MM.1S (cell line): ENCODE measurements around the gene RANBP6.

Experiments used
- DNase-seq: peaks from one replicate; pipeline ENCODE4 v3.0.0-alpha.2; 2015
- H2AFZ ChIP-seq: fragments of 300-600 bp; sonication (generic); 2 replicates; pipeline ENCODE4 v1.6.0; 2016; ENCODE audit warnings: antibody characterized with exemption, low read length
- H3F3A ChIP-seq: fragments of 300-600 bp; sonication (generic); 2 replicates; pipeline ENCODE4 v1.6.1; 2016; ENCODE audit warnings: mild to moderate bottlenecking, antibody characterized with exemption, low read length, moderate library complexity, mixed read lengths; ENCODE audit not compliant: insufficient read depth
- H3K27ac ChIP-seq: fragments of 300-600 bp; sonication (generic); 2 replicates; pipeline ENCODE4 v1.5.1; 2016; ENCODE audit warnings: mild to moderate bottlenecking, low read length
- H3K27me3 ChIP-seq: fragments of 300-600 bp; sonication (generic); replicated peaks from 2 replicates; pipeline ENCODE4 v1.6.0; 2016; ENCODE audit warnings: low read length; ENCODE audit not compliant: insufficient read depth
- H3K36me3 ChIP-seq: fragments of 300-600 bp; sonication (generic); replicated peaks from 2 replicates; pipeline ENCODE4 v1.6.1; 2016; ENCODE audit warnings: mild to moderate bottlenecking, low read length, mixed read lengths; ENCODE audit not compliant: insufficient read depth
- H3K4me1 ChIP-seq: fragments of 300-600 bp; sonication (generic); 2 replicates; pipeline ENCODE4 v1.6.1; 2016; ENCODE audit warnings: low read length, mixed read lengths
- H3K4me2 ChIP-seq: fragments of 300-600 bp; sonication (generic); 2 replicates; pipeline ENCODE4 v1.6.0; 2016; ENCODE audit warnings: low read depth, low read length
- H3K4me3 ChIP-seq: fragments of 300-600 bp; sonication (generic); 2 replicates; pipeline ENCODE4 v1.5.1; 2016; ENCODE audit warnings: low read length, mixed read lengths
- H3K79me2 ChIP-seq: fragments of 300-600 bp; sonication (generic); 2 replicates; pipeline ENCODE4 v1.6.1; 2016; ENCODE audit warnings: mixed run types, low read length, mixed read lengths
- H3K9ac ChIP-seq: fragments of 300-600 bp; sonication (generic); 2 replicates; pipeline ENCODE4 v1.6.1; 2016; ENCODE audit warnings: low read length, mixed read lengths
- H3K9me2 ChIP-seq: fragments of 300-600 bp; sonication (generic); replicated peaks from 2 replicates; pipeline ENCODE4 v1.6.1; 2016; ENCODE audit warnings: mild to moderate bottlenecking, low read length, mixed read lengths; ENCODE audit not compliant: insufficient read depth
- H3K9me3 ChIP-seq: fragments of 300-600 bp; sonication (generic); replicated peaks from 2 replicates; pipeline ENCODE4 v1.6.1; 2016; ENCODE audit warnings: mild to moderate bottlenecking, low read length, mixed read lengths; ENCODE audit not compliant: insufficient read depth
- H4K20me1 ChIP-seq: fragments of 300-600 bp; sonication (generic); 2 replicates; pipeline ENCODE4 v1.6.1; 2016; ENCODE audit warnings: mild to moderate bottlenecking, low read length, moderate library complexity, mixed read lengths; ENCODE audit not compliant: insufficient read depth
- EZH2 ChIP-seq: fragments of 300-600 bp; sonication (generic); optimal IDR thresholded peaks from 2 replicates; pipeline ENCODE3; 2017; ENCODE audit warnings: low read depth, mild to moderate bottlenecking, antibody characterized with exemption, low read length, mixed read lengths
- EZH2phosphoT487 ChIP-seq: fragments of 300-600 bp; sonication (generic); IDR thresholded peaks from 2 replicates; pipeline ENCODE4 v1.6.1; 2018; ENCODE audit warnings: antibody characterized with exemption, low read length
- TF ChIP-seq, protein P1 (sequence below): fragments of 300-600 bp; sonication (generic); IDR thresholded peaks from 2 replicates; pipeline ENCODE4 v1.5.1; 2016; ENCODE audit warnings: antibody characterized with exemption, low read length, mixed read lengths

The RANBP6 gene

DNA sequence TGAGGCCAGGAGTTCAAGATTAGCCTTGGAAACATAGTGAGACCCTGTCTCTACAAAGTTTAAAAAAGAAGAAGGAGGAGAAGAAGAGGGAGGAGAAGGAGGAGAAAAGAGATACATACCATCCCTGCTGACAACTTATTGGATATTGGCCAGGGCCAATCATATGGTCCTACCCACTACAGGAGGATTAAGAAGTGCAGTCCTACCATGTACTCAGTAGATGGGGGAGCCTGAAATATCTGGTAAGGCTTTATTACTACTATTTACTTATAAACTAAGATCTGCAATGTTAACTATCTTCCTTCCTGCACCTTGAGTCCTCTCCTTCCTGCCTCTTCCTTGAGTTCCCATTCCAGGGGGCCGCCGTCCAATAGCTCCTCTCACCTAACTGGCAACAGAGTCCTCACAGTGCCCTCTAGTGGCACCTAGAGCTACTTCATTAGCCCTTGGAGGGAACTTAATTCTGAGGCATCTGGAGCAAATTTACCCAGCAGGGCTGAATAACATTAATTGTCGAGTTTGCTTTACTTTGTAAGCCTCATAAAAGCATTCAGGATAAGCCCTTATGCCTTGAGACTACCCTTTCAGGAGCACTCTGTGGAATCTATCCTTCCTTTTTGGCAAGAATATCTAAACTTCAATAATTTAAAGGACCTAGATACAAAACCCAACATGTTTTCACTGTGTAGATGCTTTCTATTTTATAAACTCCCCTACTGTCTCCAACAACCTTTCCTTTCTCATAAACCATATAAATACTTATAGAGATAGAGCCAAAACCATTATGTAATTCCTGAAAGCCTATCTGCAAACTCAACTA is 39.1 kb upstream of the RANBP6 start:
- Histone ChIP-seq H3K9me3 (no peaks in the 10 kb centered on the region), H3F3A (no peaks in the 10 kb centered on the region), H2AFZ (no peak overlapping the region; the same call in 1 of the 2 replicates), H3K36me3 (no peaks in the 10 kb centered on the region), H3K4me3 (no peak overlapping the region), H3K79me2 (no peaks in the 10 kb centered on the region), H3K4me1 (peaks cover 22% of the 10 kb centered on the region; the same call in 1 of the 2 replicates), H3K27ac (no peak overlapping the region), H3K4me2 (peak overlapping the region; percentile 7; the same call in 1 of the 2 replicates), H3K27me3 (no peaks in the 10 kb centered on the region), H3K9ac (no peak overlapping the region), H4K20me1 (no peaks in the 10 kb centered on the region), H3K9me2 (no peaks in the 10 kb centered on the region)
- no peak for TF ChIP-seq EZH2phosphoT487
- TF ChIP-seq, protein P1, sequence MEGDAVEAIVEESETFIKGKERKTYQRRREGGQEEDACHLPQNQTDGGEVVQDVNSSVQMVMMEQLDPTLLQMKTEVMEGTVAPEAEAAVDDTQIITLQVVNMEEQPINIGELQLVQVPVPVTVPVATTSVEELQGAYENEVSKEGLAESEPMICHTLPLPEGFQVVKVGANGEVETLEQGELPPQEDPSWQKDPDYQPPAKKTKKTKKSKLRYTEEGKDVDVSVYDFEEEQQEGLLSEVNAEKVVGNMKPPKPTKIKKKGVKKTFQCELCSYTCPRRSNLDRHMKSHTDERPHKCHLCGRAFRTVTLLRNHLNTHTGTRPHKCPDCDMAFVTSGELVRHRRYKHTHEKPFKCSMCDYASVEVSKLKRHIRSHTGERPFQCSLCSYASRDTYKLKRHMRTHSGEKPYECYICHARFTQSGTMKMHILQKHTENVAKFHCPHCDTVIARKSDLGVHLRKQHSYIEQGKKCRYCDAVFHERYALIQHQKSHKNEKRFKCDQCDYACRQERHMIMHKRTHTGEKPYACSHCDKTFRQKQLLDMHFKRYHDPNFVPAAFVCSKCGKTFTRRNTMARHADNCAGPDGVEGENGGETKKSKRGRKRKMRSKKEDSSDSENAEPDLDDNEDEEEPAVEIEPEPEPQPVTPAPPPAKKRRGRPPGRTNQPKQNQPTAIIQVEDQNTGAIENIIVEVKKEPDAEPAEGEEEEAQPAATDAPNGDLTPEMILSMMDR, result peak; percentile 86
- peak; percentile 73 for DNase-seq

DNA sequence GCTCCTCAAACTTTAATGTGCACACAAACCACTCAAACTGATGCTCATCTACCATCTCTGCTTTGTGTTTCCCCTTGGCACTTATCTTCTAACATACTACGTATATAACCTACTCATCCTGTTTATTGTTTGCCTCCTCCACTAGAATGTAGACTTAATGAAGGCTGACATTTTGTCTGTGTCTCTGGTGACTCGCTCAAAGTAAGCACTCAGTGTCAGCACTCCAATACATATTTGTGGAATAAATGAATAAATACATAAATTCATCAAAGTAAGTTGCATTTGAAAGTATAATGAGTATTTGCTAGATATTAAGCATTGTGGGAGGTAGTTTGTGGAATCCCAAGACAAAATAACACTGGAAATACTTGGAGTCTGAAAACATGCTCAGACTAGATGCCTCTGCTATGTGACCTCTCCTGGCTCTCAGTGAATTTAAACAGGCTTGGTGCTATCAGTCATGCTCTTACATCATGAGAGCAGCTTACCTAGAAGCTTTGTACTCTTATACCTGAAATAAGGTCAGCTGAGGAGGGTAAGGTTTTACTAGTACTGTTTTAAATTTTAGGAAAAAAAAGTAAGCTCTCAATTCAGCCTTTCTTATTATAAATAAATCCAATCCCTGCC is 37.0 kb upstream of the RANBP6 start:
- no peak overlapping the region for H3K4me2 ChIP-seq

DNA sequence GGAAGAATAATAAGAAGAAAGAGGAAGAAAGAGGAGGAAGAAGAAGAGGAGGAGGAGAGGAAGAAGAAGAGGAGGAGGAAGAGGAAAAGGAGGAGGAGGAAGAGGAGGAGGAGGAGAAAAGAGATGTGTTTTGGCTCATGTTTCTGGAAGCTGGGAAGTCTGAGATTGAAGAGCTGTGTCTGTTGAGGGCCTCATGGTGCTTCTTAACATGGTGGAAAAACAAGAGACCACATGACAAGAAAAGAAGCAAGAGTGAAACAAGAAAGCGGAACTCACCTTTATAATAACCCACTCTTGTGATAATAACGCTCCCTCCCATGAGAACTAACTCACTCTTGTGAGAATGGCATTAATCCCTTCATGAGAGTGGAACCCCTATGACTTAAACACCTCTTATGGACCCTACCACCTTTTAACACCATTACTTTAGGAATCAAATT is 36.1 kb upstream of the RANBP6 start:
- no peaks in the 10 kb centered on the region for H4K20me1 ChIP-seq
- H3F3A ChIP-seq, result no peaks in the 10 kb centered on the region
- H3K79me2 ChIP-seq, result no peaks in the 10 kb centered on the region
- no peak overlapping the region for H3K9ac ChIP-seq
- H3K4me1 ChIP-seq, result peaks cover 24% of the 10 kb centered on the region; the same call in 1 of the 2 replicates
- H2AFZ ChIP-seq, result peak overlapping the region; percentile 61
- peak; percentile 23 for DNase-seq
- H3K9me3 ChIP-seq, result no peaks in the 10 kb centered on the region
- H3K4me3 ChIP-seq, result no peak overlapping the region
- H3K4me2 ChIP-seq, result peak overlapping the region; percentile 19; the same call in 1 of the 2 replicates
- H3K27ac ChIP-seq, result no peak overlapping the region; the same call in 1 of the 2 replicates
- H3K36me3 ChIP-seq, result no peaks in the 10 kb centered on the region
- no peaks in the 10 kb centered on the region for H3K27me3 ChIP-seq
- no peaks in the 10 kb centered on the region for H3K9me2 ChIP-seq
- no peak for TF ChIP-seq EZH2
- TF ChIP-seq, protein P1, result no peak
- TF ChIP-seq EZH2phosphoT487, result no peak

More for the DNA sequence above, 37.0 kb upstream of the RANBP6 start:
- H3K9me2 ChIP-seq, result no peaks in the 10 kb centered on the region
- no peak overlapping the region for H3K27ac ChIP-seq
- TF ChIP-seq EZH2phosphoT487 (no peak), EZH2 (no peak)
- TF ChIP-seq, protein P1, result no peak
- H3K79me2 ChIP-seq, result no peaks in the 10 kb centered on the region
- no peaks in the 10 kb centered on the region for H3F3A ChIP-seq
- no peaks in the 10 kb centered on the region for H4K20me1 ChIP-seq
- H3K9me3 ChIP-seq, result no peaks in the 10 kb centered on the region
- H2AFZ ChIP-seq, result no peak overlapping the region
- no peaks in the 10 kb centered on the region for H3K36me3 ChIP-seq
- H3K27me3 ChIP-seq, result no peaks in the 10 kb centered on the region
- peaks cover 24% of the 10 kb centered on the region; the same call in 1 of the 2 replicates for H3K4me1 ChIP-seq
- no peak overlapping the region for H3K9ac ChIP-seq
- no peak overlapping the region for H3K4me3 ChIP-seq
- DNase-seq, result no peak
